AG04450 (cell line): ENCODE measurements around the gene FAS. TPM values are rescaled to one million over a fixed set of nuclear protein-coding genes. Genes with fewer than 3 reads are reported as not detected.

Source experiments
- CTCF ChIA-PET: fragments of 300-600, 350-600 bp; formaldehyde crosslinking; extraction: SDS; loops from one replicate; lab custom pipeline; 2022; ENCODE audit warnings: antibody characterized with exemption, inconsistent platforms; lab: Charles Lee
- POLR2A ChIA-PET: fragments of 350-600 bp; formaldehyde crosslinking; extraction: SDS; loops from one replicate; lab custom pipeline; 2021; ENCODE audit warnings: antibody characterized with exemption, inconsistent platforms; lab: Yijun Ruan, JAX
- DNase-seq: peaks from one replicate; pipeline ENCODE4 v3.0.0-alpha.2; 2011; ENCODE audit warnings: low read depth, low spot score
- H3K27ac ChIP-seq: one replicate; pipeline ENCODE4 v1.5.1; 2012; ENCODE audit warnings: low read depth, low read length, control low read depth
- H3K27me3 ChIP-seq: one replicate; pipeline ENCODE4 v1.6.0; 2012; ENCODE audit warnings: low read length; ENCODE audit not compliant: control insufficient read depth, insufficient read depth
- H3K4me3 ChIP-seq: 2 replicates; pipeline ENCODE4 v1.5.1; 2011; ENCODE audit warnings: mild to moderate bottlenecking, low read depth, low read length, control low read depth
- H3K9me3 ChIP-seq: 2 replicates; pipeline ENCODE4 v1.5.1; 2012; ENCODE audit warnings: low read length; ENCODE audit not compliant: control insufficient read depth, insufficient read depth
- CTCF ChIP-seq: IDR thresholded peaks from 2 replicates; pipeline ENCODE4 v1.5.1; 2011; ENCODE audit warnings: low read depth, low read length, control low read depth, inconsistent platforms
- polyA plus RNA-seq: library from polyadenylated mRNA; depleted of rRNA; stranded (reverse); fragments of >200 nt; gene quantifications from 2 replicates; pipeline ENCODE4 v1.2.3, GENCODE V29; 2011; rRNA removed
- small RNA-seq: library from RNA; depleted of rRNA; stranded (forward); fragments of <200 nt; gene quantifications from one replicate; pipeline ENCODE3, GENCODE V24; 2012; ENCODE audit warnings: low read depth; ENCODE audit not compliant: insufficient read length

FAS gene
- polyA plus RNA-seq, 1 experiment, result 78.4 TPM

- no peak for DNase-seq
- Histone ChIP-seq H3K27me3 (peaks cover 2% of the 10 kb centered on the region), H3K27ac (no peak overlapping the region), H3K9me3 (no peaks in the 10 kb centered on the region), H3K4me3 (no peak overlapping the region)
- ChIA-PET CTCF (interaction anchor here (0.7 to 2.1 kb wide), 4 partner anchors 8 to 34 kb away, joined by 3 to 7 read pairs (median 3); no protein-coding TSS in a partner anchor), POLR2A (no interaction called here)
- no peak for TF ChIP-seq CTCF
Observed at GRCh38 chr10:89063465-89063864, 72.9 kb downstream of the FAS start.

DNA sequence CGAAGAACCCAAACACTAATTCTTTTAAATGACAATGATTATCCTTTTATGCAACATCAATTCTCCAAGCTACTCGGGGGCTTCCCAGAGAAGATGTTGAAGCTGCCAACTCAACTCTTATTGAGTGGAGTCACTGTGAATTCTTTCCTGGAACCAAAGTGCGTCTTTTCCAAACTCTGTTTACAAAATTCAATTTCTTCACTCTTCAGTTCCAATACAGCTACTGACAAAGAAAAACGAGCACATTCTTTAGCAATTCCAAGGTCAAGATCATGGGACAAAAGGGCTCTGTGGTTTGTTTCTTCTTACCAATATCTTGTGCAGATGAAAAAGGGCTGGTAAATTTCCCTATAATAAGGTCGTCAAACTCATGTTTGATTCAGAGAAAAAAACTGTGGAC, 74.2 kb downstream of the FAS start:
- peaks cover 2% of the 10 kb centered on the region for H3K27me3 ChIP-seq
- POLR2A ChIA-PET, result no interaction called here
- no peak overlapping the region for H3K4me3 ChIP-seq
- CTCF ChIA-PET, result interaction anchor here (0.9 to 2.1 kb wide), 3 partner anchors 10 to 153 kb away, joined by 3 to 7 read pairs (median 4); no protein-coding TSS in a partner anchor
- DNase-seq, result no peak
- TF ChIP-seq CTCF, result no peak
- H3K9me3 ChIP-seq, result no peaks in the 10 kb centered on the region
- H3K27ac ChIP-seq, result no peak overlapping the region

Small RNA genes lying within 50 kb of the gene (small RNA-seq; reads per million reads assigned to genes)
- not detected for gene MIR4679-2
- not detected for gene RF02116

Other genes with a start within 250 kb of the FAS start
- not detected in 2 replicates for gene LIPN, start 230.8 kb upstream of the FAS start, polyA plus RNA-seq
- gene LIPM, start 188.1 kb upstream of the FAS start, polyA plus RNA-seq, result not detected in 2 replicates
- gene ANKRD22, start 139.0 kb upstream of the FAS start, polyA plus RNA-seq, result 0.05 TPM in 1 of 2 replicates, not detected in the other
- 41.6 and 50.3 TPM in 2 replicates for gene STAMBPL1, start 110.6 kb upstream of the FAS start, polyA plus RNA-seq
- gene ACTA2, start 38.0 kb upstream of the FAS start, polyA plus RNA-seq, result 815 and 1,080 TPM in 2 replicates
- gene CH25H, start 216.5 kb downstream of the FAS start, polyA plus RNA-seq, result 0.71 and 1.1 TPM in 2 replicates